GM19035 (cell line): ENCODE results near the gene C20orf144.

Experiments
- ATAC-seq: cut with Tn5 transposase; IDR thresholded peaks from one replicate; pipeline ENCODE4 v1.9.1; 2021; ENCODE audit not compliant: unreplicated experiment

The C20orf144 gene

GRCh38 chr20:33676121-33676520 is 14.0 kb downstream of the C20orf144 start:
- ATAC-seq, result no peak

GRCh38 chr20:33676652-33677645 is 14.8 kb downstream of the C20orf144 start:
- ATAC-seq, result no peak

- no peak for ATAC-seq
Measured at GRCh38 chr20:33677991-33678702, 16.0 kb downstream of the C20orf144 start.

- peak; percentile 52 for ATAC-seq
Measured at GRCh38 chr20:33679758-33680485, 17.8 kb downstream of the C20orf144 start.

GRCh38 chr20:33680686-33681085 is 18.6 kb downstream of the C20orf144 start:
- ATAC-seq, result no peak

- no peak for ATAC-seq
Measured at GRCh38 chr20:33681288-33681687, 19.2 kb downstream of the C20orf144 start.

GRCh38 chr20:33681728-33682353 is 19.7 kb downstream of the C20orf144 start:
- no peak for ATAC-seq

GRCh38 chr20:33684533-33685327 is 22.6 kb downstream of the C20orf144 start:
- ATAC-seq, result no peak

- peak; percentile 36 for ATAC-seq
Measured at GRCh38 chr20:33685328-33686099, 23.4 kb downstream of the C20orf144 start.

- peak; percentile 87 for ATAC-seq
Measured at GRCh38 chr20:33686100-33686983, 24.2 kb downstream of the C20orf144 start, which contains the start of gene E2F1. Gene E2F1, minus strand, starts transcription at chr20:33686385. Its CDS starts 121 bp downstream, at chr20:33686264.

- no peak for ATAC-seq
Measured at GRCh38 chr20:33686984-33687366, 24.8 kb downstream of the C20orf144 start.

- no peak for ATAC-seq
Measured at GRCh38 chr20:33687370-33687915, 25.3 kb downstream of the C20orf144 start.

GRCh38 chr20:33687993-33688937 is 26.1 kb downstream of the C20orf144 start:
- no peak for ATAC-seq

GRCh38 chr20:33688938-33689424 is 26.9 kb downstream of the C20orf144 start:
- no peak for ATAC-seq

GRCh38 chr20:33689493-33689892 is 27.4 kb downstream of the C20orf144 start:
- ATAC-seq, result no peak

- ATAC-seq, result no peak
Measured at GRCh38 chr20:33689973-33690372, 27.8 kb downstream of the C20orf144 start.

GRCh38 chr20:33693289-33693688 is 31.2 kb downstream of the C20orf144 start:
- no peak for ATAC-seq
